ENCODE measurements around the gene BEST1. TPM values are rescaled to one million over a fixed set of nuclear protein-coding genes. Genes with fewer than 3 reads are reported as not detected.

BEST1 gene
- total RNA-seq, 1 experiment from 2014 or later, result 2.3 TPM

DNA sequence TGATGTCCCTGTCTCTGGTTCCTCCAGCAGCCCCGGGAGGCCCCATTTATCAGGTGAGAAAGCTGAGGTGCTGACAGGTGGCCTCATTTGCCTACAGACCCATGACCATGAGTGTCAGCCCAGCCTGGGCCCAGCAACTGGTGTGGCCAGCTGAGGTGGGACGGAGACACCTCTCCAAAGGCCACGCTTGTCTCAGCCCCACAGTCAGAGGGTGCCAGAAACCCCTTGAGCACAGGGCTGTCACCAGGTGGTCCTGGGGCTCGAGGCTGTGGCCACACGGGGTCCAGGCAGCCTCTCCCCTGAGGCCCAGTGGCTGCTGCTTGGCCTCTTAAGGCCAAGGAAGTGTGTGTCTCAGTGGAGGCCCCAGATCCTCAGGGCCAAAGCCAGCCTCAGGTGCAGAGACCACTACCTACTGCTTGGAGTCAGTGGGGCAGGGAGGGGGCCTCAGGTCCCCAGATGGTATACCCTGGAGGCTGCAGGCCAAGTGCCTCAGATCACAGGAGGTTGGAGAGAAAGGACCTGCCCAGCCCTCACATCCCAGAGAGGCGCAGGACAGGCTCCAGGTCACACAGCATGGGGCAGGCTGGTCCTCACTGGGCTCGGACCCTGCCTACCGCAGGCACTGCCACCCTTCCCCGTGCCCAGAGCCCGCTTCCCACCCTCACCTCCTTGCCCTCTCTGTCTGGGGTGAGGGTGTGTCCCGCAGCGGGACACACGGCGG, 44.2 kb upstream of the BEST1 start:
- BruUV-seq (replicated peaks), result no TSS peak
- no peaks in the 10 kb centered on the region for H3K27me3 ChIP-seq (ENCODE audit: insufficient read depth, low read length)
- intact Hi-C loops (cut with micrococcal nuclease), result no loop called here
- H3K9me3 ChIP-seq (ENCODE audit: control insufficient read depth in 1 of 2, insufficient read depth in 1 of 2, low read depth in 1 of 2, low read length in 2 of 2), result no peaks in the 10 kb centered on the region
- H3K79me2 ChIP-seq (ENCODE audit: insufficient read depth, low read length), result no peaks in the 10 kb centered on the region
- H3K27ac ChIP-seq (ENCODE audit: low read depth, low read length), result no peak overlapping the region
- H3K9ac ChIP-seq (ENCODE audit: low read length), result no peak overlapping the region
- no peaks in the 10 kb centered on the region for H4K20me1 ChIP-seq (ENCODE audit: insufficient read depth)
- ChIA-PET CTCF (no interaction called here), POLR2A (no interaction called here), RAD21 (ENCODE audit: low non-redundant PET in 1 of 2, low total read pairs in 2 of 2, uncharacterized antibody in 2 of 2, unreplicated experiment in 2 of 2) (no interaction called here)
- H3K4me1 ChIP-seq (ENCODE audit: control insufficient read depth in 1 of 2, insufficient read depth in 2 of 2, low read length in 2 of 2), result no peaks in the 10 kb centered on the region
- ATAC-seq (no peak), DNase-seq (ENCODE audit: low read depth, low spot score) (no peak)
- H3K4me3 ChIP-seq (replicated peaks in 1 of 2; ENCODE audit: low read depth in 1 of 2, low read length in 2 of 2), result no peak overlapping the region
- TF ChIP-seq POLR2A (IDR thresholded peaks at IDR 0.05; ENCODE audit: borderline replicate concordance, extremely low read depth, insufficient read depth, insufficient read length), result no peak
- no peak for TF ChIP-seq CTCF (IDR thresholded peaks at IDR 0.05 in 2 of 3, conservative IDR thresholded peaks at IDR 0.05 in 1 of 3; ENCODE audit: borderline replicate concordance in 1 of 3, insufficient read depth in 1 of 3, low read depth in 2 of 3, low read length in 2 of 3)
- TF ChIP-seq CBX3 (IDR thresholded peaks at IDR 0.05; ENCODE audit: low read depth), result no peak
- TF ChIP-seq CEBPB (IDR thresholded peaks at IDR 0.05; ENCODE audit: low read depth), result no peak
- no peak for TF ChIP-seq JUND (IDR thresholded peaks at IDR 0.05)
- no peak for TF ChIP-seq YY1 (IDR thresholded peaks at IDR 0.05; ENCODE audit: extremely low read depth, insufficient replicate concordance, low read depth, low read length)
- no peak for TF ChIP-seq ZFX (IDR thresholded peaks at IDR 0.05)
- TF ChIP-seq, protein P1, sequence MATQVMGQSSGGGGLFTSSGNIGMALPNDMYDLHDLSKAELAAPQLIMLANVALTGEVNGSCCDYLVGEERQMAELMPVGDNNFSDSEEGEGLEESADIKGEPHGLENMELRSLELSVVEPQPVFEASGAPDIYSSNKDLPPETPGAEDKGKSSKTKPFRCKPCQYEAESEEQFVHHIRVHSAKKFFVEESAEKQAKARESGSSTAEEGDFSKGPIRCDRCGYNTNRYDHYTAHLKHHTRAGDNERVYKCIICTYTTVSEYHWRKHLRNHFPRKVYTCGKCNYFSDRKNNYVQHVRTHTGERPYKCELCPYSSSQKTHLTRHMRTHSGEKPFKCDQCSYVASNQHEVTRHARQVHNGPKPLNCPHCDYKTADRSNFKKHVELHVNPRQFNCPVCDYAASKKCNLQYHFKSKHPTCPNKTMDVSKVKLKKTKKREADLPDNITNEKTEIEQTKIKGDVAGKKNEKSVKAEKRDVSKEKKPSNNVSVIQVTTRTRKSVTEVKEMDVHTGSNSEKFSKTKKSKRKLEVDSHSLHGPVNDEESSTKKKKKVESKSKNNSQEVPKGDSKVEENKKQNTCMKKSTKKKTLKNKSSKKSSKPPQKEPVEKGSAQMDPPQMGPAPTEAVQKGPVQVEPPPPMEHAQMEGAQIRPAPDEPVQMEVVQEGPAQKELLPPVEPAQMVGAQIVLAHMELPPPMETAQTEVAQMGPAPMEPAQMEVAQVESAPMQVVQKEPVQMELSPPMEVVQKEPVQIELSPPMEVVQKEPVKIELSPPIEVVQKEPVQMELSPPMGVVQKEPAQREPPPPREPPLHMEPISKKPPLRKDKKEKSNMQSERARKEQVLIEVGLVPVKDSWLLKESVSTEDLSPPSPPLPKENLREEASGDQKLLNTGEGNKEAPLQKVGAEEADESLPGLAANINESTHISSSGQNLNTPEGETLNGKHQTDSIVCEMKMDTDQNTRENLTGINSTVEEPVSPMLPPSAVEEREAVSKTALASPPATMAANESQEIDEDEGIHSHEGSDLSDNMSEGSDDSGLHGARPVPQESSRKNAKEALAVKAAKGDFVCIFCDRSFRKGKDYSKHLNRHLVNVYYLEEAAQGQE (IDR thresholded peaks at IDR 0.05; ENCODE audit: low read depth), result no peak
- H2AFZ ChIP-seq (ENCODE audit: low read depth, low read length, poor library complexity, severe bottlenecking), result no peak overlapping the region
- H3K4me2 ChIP-seq (ENCODE audit: low read length), result no peak overlapping the region
- H3K9me2 ChIP-seq (ENCODE audit: insufficient read depth), result no peaks in the 10 kb centered on the region
- 0 out of 4 replicates have a peak, but pooled peaks cover 0 to 2% of the 10 kb centered on the region in 2 experiments for H3K36me3 ChIP-seq (ENCODE audit: control insufficient read depth in 1 of 2, insufficient read depth in 2 of 2, low read length in 2 of 2)

All from HCT116 (cell line).